OCI-LY3 (cell line): ENCODE data around the gene SLC25A26.
"Not testable (repeated sequence)": the region's sequence is repeated elsewhere in the genome, so short reads cannot be mapped to it uniquely, and the experiment has no call there.

Experiments
- H2AFZ ChIP-seq: fragments of 200-600, 300-600 bp; shearing (Covaris generic); 2 replicates; pipeline ENCODE4 v1.6.0; 2014; ENCODE audit warnings: antibody characterized with exemption, low read depth, low read length
- H3K27ac ChIP-seq: fragments of 200-600, 300-600 bp; sonication (generic); 2 replicates; pipeline ENCODE4 v1.5.1; 2014; ENCODE audit warnings: mild to moderate bottlenecking, low read length, moderate library complexity, mixed read lengths
- H3K27me3 ChIP-seq: fragments of 200-600, 300-600 bp; sonication (generic); 2 replicates; pipeline ENCODE4 v1.6.1; 2014; ENCODE audit warnings: low read depth, low read length, mixed read lengths
- H3K36me3 ChIP-seq: fragments of 200-600, 300-600 bp; sonication (generic); replicated peaks from 2 replicates; pipeline ENCODE3; 2014; ENCODE audit warnings: low read depth, low read length, mixed read lengths
- H3K4me1 ChIP-seq: fragments of 300-600, 200-600 bp; sonication (generic); 2 replicates; pipeline ENCODE4 v1.6.1; 2014; ENCODE audit warnings: low read length, mixed read lengths
- H3K4me2 ChIP-seq: fragments of 200-600, 300-600 bp; sonication (generic); 2 replicates; pipeline ENCODE4 v1.6.1; 2014; ENCODE audit warnings: low read length, mixed read lengths
- H3K4me3 ChIP-seq: fragments of 300-600, 200-600 bp; sonication (generic); 2 replicates; pipeline ENCODE4 v1.5.1; 2014; ENCODE audit warnings: antibody characterized with exemption, mild to moderate bottlenecking, low read length, moderate library complexity
- H3K79me2 ChIP-seq: fragments of 300-600, 200-600 bp; shearing (Covaris generic); 2 replicates; pipeline ENCODE4 v1.6.1; 2014; ENCODE audit warnings: mild to moderate bottlenecking, low read length, mixed read lengths
- H3K9ac ChIP-seq: fragments of 300-600, 200-600 bp; shearing (Covaris generic); 2 replicates; pipeline ENCODE4 v1.6.0; 2014; ENCODE audit warnings: mild to moderate bottlenecking, low read length, moderate library complexity
- H3K9me3 ChIP-seq: fragments of 200-600, 300-600 bp; shearing (Covaris generic); 2 replicates; pipeline ENCODE4 v1.6.1; 2014; ENCODE audit warnings: low read length, mixed read lengths; ENCODE audit not compliant: insufficient read depth
- H4K20me1 ChIP-seq: fragments of 200-600, 300-600 bp; sonication (generic); 2 replicates; pipeline ENCODE4 v1.6.1; 2016; ENCODE audit warnings: low read length, mixed read lengths; ENCODE audit not compliant: insufficient read depth
- EZH2phosphoT487 ChIP-seq: fragments of 200-600 bp; shearing (Covaris generic); IDR thresholded peaks from 2 replicates; pipeline ENCODE4 v1.6.1; 2018; ENCODE audit warnings: antibody characterized with exemption, mixed run types, low read depth
- TF ChIP-seq, protein P1 (sequence below): fragments of 200-600, 300-600 bp; sonication (generic); IDR thresholded peaks from 2 replicates; pipeline ENCODE4 v1.5.1; 2014; ENCODE audit warnings: antibody characterized with exemption, low read length, low read depth

SLC25A26 gene

DNA sequence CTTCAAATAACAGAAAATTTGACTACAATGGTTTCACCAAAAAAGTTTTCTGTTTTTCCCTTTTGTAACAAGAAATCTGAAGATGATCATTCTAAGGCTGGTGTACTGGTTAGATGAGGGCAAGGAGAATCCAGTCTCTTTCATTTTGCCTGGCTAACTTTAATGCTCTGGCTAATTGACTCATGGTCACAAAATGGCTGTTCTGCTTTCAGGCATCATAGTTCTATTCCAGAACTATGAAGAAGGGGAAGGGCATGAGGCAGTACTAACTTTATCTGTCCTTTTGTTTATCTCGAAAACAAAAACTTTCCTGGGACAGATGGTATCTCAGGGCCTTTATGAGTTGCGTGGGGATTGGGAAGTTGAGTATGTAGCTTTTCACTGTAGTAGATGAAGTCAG, 50.4 kb downstream of the SLC25A26 start:
- H2AFZ ChIP-seq, result no peak overlapping the region
- no peak for TF ChIP-seq EZH2phosphoT487
- TF ChIP-seq, protein P1, sequence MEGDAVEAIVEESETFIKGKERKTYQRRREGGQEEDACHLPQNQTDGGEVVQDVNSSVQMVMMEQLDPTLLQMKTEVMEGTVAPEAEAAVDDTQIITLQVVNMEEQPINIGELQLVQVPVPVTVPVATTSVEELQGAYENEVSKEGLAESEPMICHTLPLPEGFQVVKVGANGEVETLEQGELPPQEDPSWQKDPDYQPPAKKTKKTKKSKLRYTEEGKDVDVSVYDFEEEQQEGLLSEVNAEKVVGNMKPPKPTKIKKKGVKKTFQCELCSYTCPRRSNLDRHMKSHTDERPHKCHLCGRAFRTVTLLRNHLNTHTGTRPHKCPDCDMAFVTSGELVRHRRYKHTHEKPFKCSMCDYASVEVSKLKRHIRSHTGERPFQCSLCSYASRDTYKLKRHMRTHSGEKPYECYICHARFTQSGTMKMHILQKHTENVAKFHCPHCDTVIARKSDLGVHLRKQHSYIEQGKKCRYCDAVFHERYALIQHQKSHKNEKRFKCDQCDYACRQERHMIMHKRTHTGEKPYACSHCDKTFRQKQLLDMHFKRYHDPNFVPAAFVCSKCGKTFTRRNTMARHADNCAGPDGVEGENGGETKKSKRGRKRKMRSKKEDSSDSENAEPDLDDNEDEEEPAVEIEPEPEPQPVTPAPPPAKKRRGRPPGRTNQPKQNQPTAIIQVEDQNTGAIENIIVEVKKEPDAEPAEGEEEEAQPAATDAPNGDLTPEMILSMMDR, result no peak

DNA sequence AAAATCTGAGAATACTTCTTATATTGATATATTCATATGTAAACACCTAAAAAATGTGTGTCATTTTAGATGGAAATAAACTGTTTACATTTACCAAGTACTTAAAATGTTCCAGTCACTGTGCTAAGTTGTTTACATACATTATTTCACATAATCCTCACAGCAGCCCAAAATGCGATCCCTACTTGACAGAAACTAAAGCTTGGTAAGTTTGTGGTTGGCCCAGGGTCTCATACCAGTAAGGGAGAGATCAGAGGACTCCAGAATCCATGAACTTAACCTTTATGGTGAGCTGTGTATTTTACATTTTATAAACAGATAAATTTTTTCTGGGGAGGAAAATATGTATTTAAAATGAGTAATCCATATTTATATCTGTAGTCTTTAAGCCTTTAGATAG, 51.2 kb downstream of the SLC25A26 start:
- Histone ChIP-seq H3K9ac (no peak overlapping the region), H3K27ac (no peak overlapping the region), H3K36me3 (peaks cover 16% of the 10 kb centered on the region)

More for the DNA sequence above, 50.4 kb downstream of the SLC25A26 start:
- Histone ChIP-seq H3K4me3 (no peak overlapping the region), H3K27me3 (no peaks in the 10 kb centered on the region), H3K4me1 (peaks cover 11% of the 10 kb centered on the region), H3K36me3 (peaks cover 16% of the 10 kb centered on the region), H3K9me3 (no peaks in the 10 kb centered on the region; the same call in 1 of the 2 replicates), H3K27ac (no peak overlapping the region), H4K20me1 (no peaks in the 10 kb centered on the region), H3K9ac (no peak overlapping the region), H3K79me2 (no peaks in the 10 kb centered on the region), H3K4me2 (no peak overlapping the region)

DNA sequence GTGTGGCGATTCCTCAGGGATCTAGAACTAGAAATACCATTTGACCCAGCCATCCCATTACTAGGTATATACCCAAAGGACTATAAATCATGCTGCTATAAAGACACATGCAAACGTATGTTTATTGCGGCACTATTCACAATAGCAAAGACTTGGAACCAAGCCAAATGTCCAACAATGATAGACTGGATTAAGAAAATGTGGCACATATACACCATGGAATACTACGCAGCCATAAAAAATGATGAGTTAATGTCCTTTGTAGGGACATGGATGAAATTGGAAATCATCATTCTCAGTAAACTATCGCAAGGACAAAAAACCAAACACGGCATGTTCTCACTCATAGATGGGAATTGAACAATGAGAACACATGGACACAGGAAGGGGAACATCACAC, 54.0 kb downstream of the SLC25A26 start:
- not testable (repeated sequence) for H4K20me1 ChIP-seq, H3K27me3 ChIP-seq, H3K27ac ChIP-seq, H3K9me3 ChIP-seq, H3K79me2 ChIP-seq, H3K36me3 ChIP-seq, H3K4me3 ChIP-seq, H3K9ac ChIP-seq, H3K4me2 ChIP-seq, H2AFZ ChIP-seq, H3K4me1 ChIP-seq

More for the DNA sequence above, 51.2 kb downstream of the SLC25A26 start:
- Histone ChIP-seq H3K9me3 (no peaks in the 10 kb centered on the region; the same call in 1 of the 2 replicates), H2AFZ (no peak overlapping the region), H3K4me1 (peaks cover 9% of the 10 kb centered on the region), H3K27me3 (no peaks in the 10 kb centered on the region), H3K4me3 (no peak overlapping the region), H3K79me2 (no peaks in the 10 kb centered on the region), H4K20me1 (no peaks in the 10 kb centered on the region), H3K4me2 (no peak overlapping the region)
- no peak for TF ChIP-seq EZH2phosphoT487
- TF ChIP-seq, protein P1, result no peak

DNA sequence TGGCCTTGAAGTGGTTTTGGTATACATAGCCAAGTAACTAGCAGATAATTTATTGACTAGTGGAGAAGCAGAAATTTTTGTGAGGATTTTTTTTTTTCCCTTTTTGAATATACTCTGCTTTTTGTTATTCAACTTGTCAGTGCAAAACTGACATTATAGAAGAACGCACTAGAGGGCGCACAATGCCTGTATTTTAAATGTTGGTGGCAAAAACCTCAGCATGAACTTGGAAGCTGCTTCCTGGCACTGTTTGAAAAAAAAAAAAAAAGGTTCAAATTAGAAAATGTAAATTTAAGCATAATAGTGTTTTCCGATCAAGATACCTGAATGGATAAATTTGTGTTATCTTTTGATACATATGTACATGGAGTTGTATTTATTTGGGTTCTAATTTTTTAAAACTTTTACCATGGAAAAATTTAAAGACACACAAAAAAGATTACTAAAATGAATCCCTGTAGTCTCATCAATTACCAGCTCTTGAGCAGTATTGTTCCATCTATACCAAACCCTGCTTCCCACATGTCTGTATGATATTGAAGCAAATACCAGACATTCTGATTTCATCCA, 56.0 kb downstream of the SLC25A26 start:
- H3K4me3 ChIP-seq, result no peak overlapping the region

More for the DNA sequence above, 56.0 kb downstream of the SLC25A26 start:
- H3K9ac ChIP-seq, result no peak overlapping the region
- H3K27me3 ChIP-seq, result no peaks in the 10 kb centered on the region
- no peaks in the 10 kb centered on the region for H3K36me3 ChIP-seq
- H3K79me2 ChIP-seq, result no peaks in the 10 kb centered on the region
- H3K4me2 ChIP-seq, result no peak overlapping the region
- H3K9me3 ChIP-seq, result no peaks in the 10 kb centered on the region
- H2AFZ ChIP-seq, result no peak overlapping the region
- no peak overlapping the region for H3K27ac ChIP-seq
- H3K4me1 ChIP-seq, result peaks cover 4% of the 10 kb centered on the region
- H4K20me1 ChIP-seq, result no peaks in the 10 kb centered on the region
- no peak for TF ChIP-seq EZH2phosphoT487
- TF ChIP-seq, protein P1, result peak; percentile 86
